Memory B cell (primary cell): Measurements from ENCODE around the gene PRKG2.
A peak's percentile ranks its signal among the peaks of the same experiment; 100 is the strongest.

Source experiments
- ATAC-seq: fragments of 150-1000 bp; cut with Tn5 transposase; 2 replicates; pipeline ENCODE4 v1.10.0; 2021; ENCODE audit warnings: low read depth, mild to moderate bottlenecking, moderate library complexity
- DNase-seq, 2 donors: peaks; one replicate each; pipeline ENCODE4 v3.0.0; 2022; ENCODE audit warnings: low spot score in 2 of 2
- H3K27ac Mint-ChIP-seq: one replicate; pipeline ENCODE4 v1.8.0; 2022; ENCODE audit warnings: mild to moderate bottlenecking, moderate library complexity, mixed read lengths
- H3K27me3 Mint-ChIP-seq: one replicate; pipeline ENCODE4 v1.8.0; 2022; ENCODE audit warnings: mixed read lengths
- H3K36me3 Mint-ChIP-seq: one replicate; pipeline ENCODE4 v1.8.0; 2022; ENCODE audit warnings: mild to moderate bottlenecking, mixed read lengths
- H3K4me1 Mint-ChIP-seq: one replicate; pipeline ENCODE4 v1.8.0; 2022; ENCODE audit warnings: mixed read lengths
- H3K4me3 Mint-ChIP-seq: one replicate; pipeline ENCODE4 v1.8.0; 2022; ENCODE audit warnings: mild to moderate bottlenecking, moderate library complexity, mixed read lengths
- H3K9me3 Mint-ChIP-seq: one replicate; pipeline ENCODE4 v1.8.0; 2022; ENCODE audit warnings: mixed read lengths

The PRKG2 gene

DNA sequence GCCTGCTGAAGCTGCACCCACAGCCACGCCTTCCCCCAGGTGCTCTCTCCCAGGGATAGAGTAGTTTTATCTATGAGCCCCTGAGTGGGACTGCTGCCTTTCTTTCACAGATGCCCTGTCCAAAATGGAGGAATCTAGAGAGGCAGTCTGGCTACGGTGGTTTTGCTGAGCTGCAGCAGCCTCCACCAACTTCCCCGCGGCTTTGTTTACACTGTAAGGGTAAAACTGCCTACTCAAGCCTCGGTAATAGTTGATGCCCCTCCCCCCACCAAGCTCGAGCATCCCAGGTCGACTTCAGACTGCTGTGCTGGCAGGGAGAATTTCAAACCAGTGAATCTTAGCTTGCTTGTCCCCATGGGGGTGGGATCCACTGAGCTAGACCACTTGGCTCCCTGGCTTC lies 84.5 kb downstream of the PRKG2 start:
- no peaks in the 10 kb centered on the region for H3K4me1 Mint-ChIP-seq
- no peak for DNase-seq
- peaks cover 4% of the 10 kb centered on the region for H3K27me3 Mint-ChIP-seq
- H3K4me3 Mint-ChIP-seq: no peak overlapping the region
- no peak for ATAC-seq
- no peak overlapping the region for H3K27ac Mint-ChIP-seq
- H3K36me3 Mint-ChIP-seq: no peaks in the 10 kb centered on the region
- H3K9me3 Mint-ChIP-seq: no peaks in the 10 kb centered on the region

DNA sequence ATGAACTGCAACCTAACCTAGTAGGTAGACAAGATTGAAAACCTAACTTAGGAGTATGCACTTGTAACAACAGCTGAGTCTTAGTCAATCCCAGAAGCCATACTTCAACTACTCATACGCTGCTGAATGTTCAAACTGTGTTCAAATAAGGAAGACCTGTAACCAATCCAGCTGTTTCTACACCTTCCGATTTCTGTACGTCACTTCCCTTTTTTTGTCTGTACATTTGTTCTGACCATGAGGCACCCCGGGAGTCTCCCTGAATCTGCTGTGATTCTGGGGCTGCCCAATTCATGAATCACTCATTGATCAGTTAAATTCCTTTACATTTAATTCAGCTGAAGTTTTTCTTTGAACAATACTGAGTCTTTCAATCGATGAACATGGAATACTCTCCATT lies 95.0 kb downstream of the PRKG2 start:
- H3K9me3 Mint-ChIP-seq: no peaks in the 10 kb centered on the region
- H3K4me3 Mint-ChIP-seq: no peak overlapping the region
- no peaks in the 10 kb centered on the region for H3K27me3 Mint-ChIP-seq
- no peaks in the 10 kb centered on the region for H3K36me3 Mint-ChIP-seq
- H3K27ac Mint-ChIP-seq: no peak overlapping the region
- ATAC-seq: no peak
- DNase-seq: no peak
- no peaks in the 10 kb centered on the region for H3K4me1 Mint-ChIP-seq

DNA sequence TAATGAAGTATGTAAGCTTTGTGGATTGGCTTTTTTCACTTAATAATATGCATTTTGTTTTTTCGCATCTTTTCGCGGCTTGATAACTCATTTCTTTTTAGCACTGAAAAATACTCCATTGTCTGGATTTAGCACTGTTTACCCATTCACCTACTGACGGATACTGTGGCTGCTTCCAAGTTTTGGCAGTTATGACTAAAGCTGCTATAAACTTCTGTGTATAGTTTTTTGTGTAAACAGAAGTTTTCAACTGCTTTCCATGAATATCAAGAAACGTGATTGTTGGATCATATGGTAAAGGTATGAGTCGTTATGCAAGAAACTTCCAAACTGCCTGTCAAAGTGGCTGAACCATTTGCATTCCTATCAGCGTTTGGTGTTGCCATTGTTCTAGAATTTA lies 96.9 kb downstream of the PRKG2 start:
- no peaks in the 10 kb centered on the region for H3K36me3 Mint-ChIP-seq
- no peak overlapping the region for H3K27ac Mint-ChIP-seq
- H3K4me1 Mint-ChIP-seq: peaks cover 7% of the 10 kb centered on the region
- no peaks in the 10 kb centered on the region for H3K9me3 Mint-ChIP-seq
- ATAC-seq (no peak), DNase-seq (no peak)
- no peaks in the 10 kb centered on the region for H3K27me3 Mint-ChIP-seq
- H3K4me3 Mint-ChIP-seq: no peak overlapping the region

DNA sequence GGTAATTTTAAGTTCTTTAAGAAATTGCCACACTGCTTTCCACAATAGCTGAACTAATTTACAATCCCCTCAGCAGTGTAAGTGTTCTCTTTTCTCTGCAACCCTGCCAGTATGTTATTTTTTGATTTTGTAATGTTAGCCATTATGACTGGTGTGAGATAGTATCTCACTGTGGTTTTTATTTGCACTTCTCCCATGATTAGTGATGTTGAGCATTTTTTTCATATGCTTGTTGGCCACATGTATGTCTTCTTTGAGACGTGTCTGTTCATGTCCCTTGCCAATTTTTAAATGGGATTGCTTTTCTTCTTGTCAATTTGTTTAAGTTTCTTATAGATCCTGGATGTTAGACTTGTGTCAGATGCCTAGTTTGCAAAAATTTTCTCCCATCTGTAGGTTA lies 98.5 kb downstream of the PRKG2 start:
- ATAC-seq (no peak), DNase-seq (no peak)
- Mint-ChIP-seq H3K27me3 (no peaks in the 10 kb centered on the region), H3K4me1 (peaks cover 9% of the 10 kb centered on the region), H3K4me3 (no peak overlapping the region), H3K9me3 (no peaks in the 10 kb centered on the region), H3K27ac (no peak overlapping the region), H3K36me3 (no peaks in the 10 kb centered on the region)

DNA sequence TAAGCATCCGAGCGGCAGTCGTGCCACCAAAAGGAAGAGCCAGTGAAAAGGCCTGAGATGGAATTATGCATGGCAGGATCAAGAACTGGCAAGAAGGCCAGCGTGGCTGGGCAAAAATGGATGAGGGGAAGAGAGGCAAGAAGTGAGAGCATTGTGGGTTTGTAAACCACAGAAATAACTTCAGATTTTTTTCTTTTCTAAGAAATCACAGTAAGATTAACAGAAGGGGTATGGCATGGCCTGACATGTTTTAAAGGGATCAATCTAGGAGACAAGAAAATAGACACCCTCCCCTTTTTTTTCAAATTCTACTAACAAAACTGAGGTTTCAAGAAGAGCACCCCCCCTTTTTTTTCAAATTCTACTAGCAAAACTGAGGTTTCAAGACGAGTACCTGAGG lies 102.0 kb downstream of the PRKG2 start:
- Mint-ChIP-seq H3K4me1 (peaks cover 9% of the 10 kb centered on the region), H3K9me3 (no peaks in the 10 kb centered on the region), H3K27me3 (no peaks in the 10 kb centered on the region), H3K27ac (no peak overlapping the region), H3K36me3 (no peaks in the 10 kb centered on the region), H3K4me3 (no peak overlapping the region)
- ATAC-seq (no peak), DNase-seq (no peak)

DNA sequence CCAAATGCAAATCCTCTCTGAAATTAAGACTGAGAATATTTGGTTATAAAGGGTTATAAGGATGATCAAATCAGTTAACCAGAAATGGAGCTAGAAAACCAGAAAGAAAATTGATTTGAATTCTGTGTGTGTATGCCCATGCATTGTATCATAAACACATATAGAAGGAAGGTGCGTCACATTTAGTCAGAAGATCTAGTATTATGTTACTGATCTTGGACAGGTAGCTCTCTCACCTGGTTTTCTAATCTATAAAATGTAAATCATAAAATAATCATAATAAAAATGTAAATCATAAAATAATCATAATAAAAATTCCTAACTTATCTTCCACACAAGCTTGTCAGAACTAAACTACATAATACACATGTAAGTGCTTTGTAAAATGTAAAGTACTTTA lies 105.7 kb downstream of the PRKG2 start:
- ATAC-seq (no peak), DNase-seq (no peak)
- peaks cover 11% of the 10 kb centered on the region for H3K4me1 Mint-ChIP-seq
- peaks cover 2% of the 10 kb centered on the region for H3K9me3 Mint-ChIP-seq
- H3K36me3 Mint-ChIP-seq: peaks cover 2% of the 10 kb centered on the region
- no peak overlapping the region for H3K4me3 Mint-ChIP-seq
- no peak overlapping the region for H3K27ac Mint-ChIP-seq
- H3K27me3 Mint-ChIP-seq: peaks cover 2% of the 10 kb centered on the region

DNA sequence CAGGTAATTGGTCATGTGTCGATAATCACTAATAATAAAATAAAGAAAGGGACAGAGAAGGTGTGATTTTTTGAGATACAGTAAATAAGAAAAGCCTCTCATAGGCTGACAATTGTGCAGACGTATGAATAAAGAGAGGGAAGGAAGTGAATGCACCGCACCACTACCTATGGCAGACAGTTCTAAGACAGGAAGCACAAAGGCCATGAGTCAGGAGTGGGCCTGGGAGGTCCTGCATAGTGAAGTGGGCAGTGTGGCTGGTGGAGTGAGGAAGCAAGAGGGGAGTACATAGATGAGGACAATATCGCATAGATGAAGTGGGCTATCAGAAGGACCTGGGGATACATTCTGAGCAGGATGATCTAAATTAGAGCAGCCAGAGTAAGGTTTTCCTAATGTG lies 108.9 kb downstream of the PRKG2 start:
- H3K4me3 Mint-ChIP-seq: no peak overlapping the region
- DNase-seq (no peak), ATAC-seq (peak; percentile 58)
- peaks cover 2% of the 10 kb centered on the region for H3K27me3 Mint-ChIP-seq
- H3K9me3 Mint-ChIP-seq: peaks cover 2% of the 10 kb centered on the region
- H3K36me3 Mint-ChIP-seq: peaks cover 2% of the 10 kb centered on the region
- H3K4me1 Mint-ChIP-seq: peaks cover 2% of the 10 kb centered on the region
- H3K27ac Mint-ChIP-seq: no peak overlapping the region

DNA sequence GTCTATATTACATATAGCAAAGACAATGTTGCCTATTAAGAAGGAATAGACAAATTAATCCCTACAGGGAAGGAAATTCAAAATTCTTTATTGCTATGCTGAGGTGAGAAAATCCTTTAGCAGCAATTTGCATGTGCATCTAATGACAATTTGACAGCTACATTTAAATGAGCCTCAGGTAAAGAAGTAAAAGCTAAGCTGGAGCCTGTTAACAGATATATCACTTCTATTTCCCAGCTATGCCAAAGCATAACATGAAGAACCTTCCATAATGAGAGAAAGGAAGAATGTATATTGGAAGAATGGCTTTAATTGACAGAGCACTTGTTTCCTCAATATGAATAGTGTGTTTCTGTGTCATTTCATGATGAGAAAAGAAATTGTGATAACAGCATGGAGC lies 112.9 kb downstream of the PRKG2 start:
- H3K4me1 Mint-ChIP-seq: peaks cover 2% of the 10 kb centered on the region
- no peak overlapping the region for H3K4me3 Mint-ChIP-seq
- DNase-seq: no peak
- no peak overlapping the region for H3K27ac Mint-ChIP-seq
- no peak for ATAC-seq
- peaks cover 2% of the 10 kb centered on the region for H3K27me3 Mint-ChIP-seq
- H3K9me3 Mint-ChIP-seq: peaks cover under 1% of the 10 kb centered on the region
- peaks cover under 1% of the 10 kb centered on the region for H3K36me3 Mint-ChIP-seq

DNA sequence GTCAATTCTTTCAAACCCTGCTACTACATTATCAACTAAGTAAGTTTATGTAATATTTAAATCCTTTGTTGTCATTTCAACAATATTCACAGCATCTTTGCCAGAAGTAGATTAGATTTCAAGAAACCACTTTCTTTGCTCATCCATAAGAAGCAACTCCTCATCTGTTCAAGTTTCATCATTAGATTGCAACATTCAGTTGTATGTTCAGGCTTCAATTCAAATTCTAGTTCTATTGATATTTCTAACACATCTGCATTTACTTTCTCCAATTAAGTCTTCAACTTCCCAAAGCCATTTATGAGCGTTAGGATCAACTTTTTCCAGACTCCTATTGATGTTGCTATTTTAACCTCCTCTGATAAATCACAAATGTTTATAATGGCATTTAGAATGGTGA lies 118.5 kb downstream of the PRKG2 start:
- no peaks in the 10 kb centered on the region for H3K9me3 Mint-ChIP-seq
- peaks cover 7% of the 10 kb centered on the region for H3K27me3 Mint-ChIP-seq
- no peak overlapping the region for H3K27ac Mint-ChIP-seq
- no peaks in the 10 kb centered on the region for H3K4me1 Mint-ChIP-seq
- H3K36me3 Mint-ChIP-seq: no peaks in the 10 kb centered on the region
- DNase-seq: no peak
- no peak overlapping the region for H3K4me3 Mint-ChIP-seq
- ATAC-seq: no peak

DNA sequence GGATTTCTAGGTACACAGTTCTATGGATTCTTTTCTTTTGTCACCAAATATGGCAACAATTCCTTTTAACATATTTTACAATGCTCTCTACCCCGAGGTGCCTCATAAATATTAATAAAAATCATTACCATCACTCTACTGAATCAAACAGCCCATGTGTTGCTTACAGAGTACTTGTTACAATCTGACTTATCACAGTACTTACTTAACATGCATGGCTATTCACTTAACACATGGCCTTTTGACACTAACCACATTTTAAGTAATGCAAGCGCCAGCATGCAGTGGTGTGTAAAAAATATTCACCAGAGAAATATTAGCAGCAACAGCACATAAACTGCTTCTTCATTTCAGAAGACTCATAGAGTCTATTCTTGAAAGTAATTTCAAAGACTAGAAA lies 119.6 kb downstream of the PRKG2 start:
- Mint-ChIP-seq H3K27me3 (peaks cover 7% of the 10 kb centered on the region), H3K27ac (no peak overlapping the region), H3K36me3 (no peaks in the 10 kb centered on the region), H3K4me1 (no peaks in the 10 kb centered on the region), H3K4me3 (no peak overlapping the region), H3K9me3 (no peaks in the 10 kb centered on the region)
- DNase-seq: no peak
- ATAC-seq: no peak

DNA sequence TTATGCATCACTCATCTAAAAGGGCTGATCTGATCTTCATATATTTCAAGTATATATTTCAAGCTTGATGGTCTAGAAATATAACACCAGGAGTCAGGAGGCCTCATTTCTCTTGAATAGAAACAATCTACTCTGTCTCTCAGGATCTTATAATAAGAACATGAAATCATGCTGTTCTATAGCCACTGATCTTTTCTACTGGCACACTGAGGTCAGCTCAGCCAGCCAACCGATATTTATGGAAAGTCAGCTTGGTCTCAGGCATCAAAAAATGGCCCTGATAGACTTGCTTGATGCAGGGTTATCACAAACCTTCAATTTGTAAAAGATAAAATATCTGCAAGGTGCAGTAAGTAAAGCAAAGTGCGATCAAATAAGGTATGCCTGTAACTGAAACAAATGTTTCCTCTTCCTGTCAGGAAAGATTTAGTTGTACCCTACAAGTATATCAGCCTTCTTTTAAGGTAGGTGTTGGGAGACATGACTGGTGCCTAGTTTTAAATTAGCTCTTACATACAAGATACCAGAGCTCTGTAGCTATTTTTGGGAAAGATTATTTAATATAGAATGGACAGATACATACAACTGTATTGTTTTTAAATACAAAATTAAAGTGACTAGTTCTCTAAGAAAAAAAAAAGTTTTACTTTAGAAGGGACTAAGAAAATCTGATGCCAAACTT lies 121.2 kb downstream of the PRKG2 start:
- H3K36me3 Mint-ChIP-seq: no peaks in the 10 kb centered on the region
- no peak overlapping the region for H3K4me3 Mint-ChIP-seq
- H3K27ac Mint-ChIP-seq: no peak overlapping the region
- no peaks in the 10 kb centered on the region for H3K4me1 Mint-ChIP-seq
- H3K9me3 Mint-ChIP-seq: no peaks in the 10 kb centered on the region
- DNase-seq: no peak
- peaks cover 5% of the 10 kb centered on the region for H3K27me3 Mint-ChIP-seq
- no peak for ATAC-seq

DNA sequence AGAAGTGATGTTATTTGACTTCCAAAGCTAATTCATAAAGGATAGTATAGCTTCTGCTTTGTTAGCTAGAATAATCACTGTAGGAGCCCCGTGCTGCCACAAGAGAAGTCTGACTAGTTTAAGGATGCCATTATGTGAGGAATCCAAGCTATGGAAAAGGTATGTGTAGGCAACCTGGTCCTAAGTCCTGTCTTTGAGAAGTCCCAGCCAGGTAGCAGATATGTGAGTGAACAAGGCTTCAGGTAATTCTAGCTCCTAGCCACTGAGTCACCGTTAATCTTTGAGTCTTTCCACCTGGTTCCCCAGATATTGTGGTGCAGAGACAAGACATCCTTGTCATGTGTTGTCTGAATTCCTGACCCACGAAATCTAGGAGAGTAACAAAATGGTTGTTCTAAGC lies 129.0 kb downstream of the PRKG2 start:
- H3K9me3 Mint-ChIP-seq: peaks cover 2% of the 10 kb centered on the region
- no peak overlapping the region for H3K4me3 Mint-ChIP-seq
- ATAC-seq (no peak), DNase-seq (no peak)
- no peaks in the 10 kb centered on the region for H3K27me3 Mint-ChIP-seq
- H3K4me1 Mint-ChIP-seq: no peaks in the 10 kb centered on the region
- no peak overlapping the region for H3K27ac Mint-ChIP-seq
- H3K36me3 Mint-ChIP-seq: no peaks in the 10 kb centered on the region

DNA sequence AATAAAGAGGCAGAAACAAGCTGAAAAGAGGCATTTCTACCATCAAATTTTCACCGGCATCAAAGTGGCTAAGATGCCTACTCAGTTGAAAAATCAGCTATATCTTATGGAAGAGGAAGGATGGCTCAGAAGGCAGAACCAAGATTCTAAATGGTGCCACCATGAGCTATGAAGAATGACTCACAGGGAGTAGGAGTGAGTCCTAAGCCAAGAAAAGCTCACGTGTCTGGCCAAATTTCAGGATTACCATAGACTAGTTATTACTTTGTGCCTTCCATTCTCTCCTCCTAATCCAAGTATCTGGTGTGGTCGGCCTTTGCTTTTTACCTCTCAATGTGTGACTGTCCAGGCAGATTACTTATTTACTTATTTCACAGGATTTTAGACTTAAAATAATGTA lies 129.7 kb downstream of the PRKG2 start:
- ATAC-seq: no peak
- Mint-ChIP-seq H3K4me1 (no peaks in the 10 kb centered on the region), H3K27me3 (peaks cover 4% of the 10 kb centered on the region), H3K4me3 (no peak overlapping the region), H3K36me3 (peaks cover 3% of the 10 kb centered on the region), H3K27ac (no peak overlapping the region), H3K9me3 (peaks cover 2% of the 10 kb centered on the region)
- DNase-seq: no peak

DNA sequence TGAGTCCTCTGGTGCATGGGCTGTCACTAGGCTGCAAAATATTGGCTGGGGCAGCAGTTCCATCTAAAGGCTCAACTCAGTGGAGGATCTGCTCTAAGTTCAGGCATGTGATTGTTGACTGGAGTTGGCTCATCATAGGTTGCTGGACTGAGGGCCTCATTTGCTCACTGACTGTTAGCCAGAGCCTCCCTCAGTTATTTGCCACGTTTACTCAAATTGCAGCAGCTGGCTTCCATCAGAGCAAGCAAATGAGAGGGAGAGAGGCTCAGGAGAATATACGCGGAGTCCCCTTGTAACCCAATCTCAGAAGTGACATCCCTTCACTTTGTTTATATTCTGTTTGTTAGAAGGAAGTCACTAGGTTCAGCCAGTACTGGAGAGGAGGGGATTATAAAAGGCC lies 130.4 kb downstream of the PRKG2 start:
- ATAC-seq (no peak), DNase-seq (no peak)
- Mint-ChIP-seq H3K36me3 (peaks cover 3% of the 10 kb centered on the region), H3K4me3 (no peak overlapping the region), H3K27me3 (peaks cover 7% of the 10 kb centered on the region), H3K27ac (no peak overlapping the region), H3K9me3 (peaks cover 2% of the 10 kb centered on the region), H3K4me1 (no peaks in the 10 kb centered on the region)

DNA sequence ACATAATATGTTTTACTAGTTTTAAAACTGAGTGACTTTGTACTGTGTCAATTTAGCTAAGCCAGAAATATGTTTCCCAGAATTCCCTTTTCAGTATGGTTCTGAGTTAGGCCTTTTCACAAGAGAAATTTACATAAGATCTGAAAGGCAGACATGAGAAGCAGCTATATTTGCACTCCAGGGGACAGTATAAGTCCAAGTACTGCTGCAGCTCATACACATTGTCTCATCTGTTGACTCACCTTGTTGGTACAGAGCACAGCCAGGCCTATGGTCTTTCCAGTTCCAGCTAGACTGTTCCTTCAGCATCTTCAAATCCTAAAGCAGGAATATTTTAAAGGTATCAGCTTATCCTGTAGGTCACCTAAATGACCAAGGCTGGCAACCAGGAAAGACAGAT lies 131.0 kb downstream of the PRKG2 start:
- no peaks in the 10 kb centered on the region for H3K4me1 Mint-ChIP-seq
- H3K4me3 Mint-ChIP-seq: no peak overlapping the region
- ATAC-seq (no peak), DNase-seq (no peak)
- no peak overlapping the region for H3K27ac Mint-ChIP-seq
- H3K9me3 Mint-ChIP-seq: peaks cover 2% of the 10 kb centered on the region
- H3K36me3 Mint-ChIP-seq: peaks cover 3% of the 10 kb centered on the region
- peaks cover 7% of the 10 kb centered on the region for H3K27me3 Mint-ChIP-seq
